ENCODE results near the gene PIAS2.

PIAS2 gene

GRCh38 chr18:46950064-46950656 is 32.9 kb upstream of the PIAS2 start:
- DNase-seq (ENCODE audit: extremely low spot score) = peak; percentile 22
- TF ChIP-seq HDGF (IDR thresholded peaks at IDR 0.05; ENCODE audit: borderline replicate concordance) (no peak), FOXA1 (IDR thresholded peaks at IDR 0.05) (no peak), SP1 (IDR thresholded peaks at IDR 0.05) (no peak), LEF1 (IDR thresholded peaks at IDR 0.05; ENCODE audit: borderline replicate concordance) (no peak), ELF4 (IDR thresholded peaks at IDR 0.05) (no peak), NFRKB (IDR thresholded peaks at IDR 0.05) (no peak), BHLHE40 (IDR thresholded peaks at IDR 0.05; ENCODE audit: borderline replicate concordance) (no peak), ARNT (IDR thresholded peaks at IDR 0.05) (no peak), CTBP1 (IDR thresholded peaks at IDR 0.05; ENCODE audit: borderline replicate concordance) (no peak)
- ChIA-PET POLR2A (interaction anchor here (1.2 kb wide), 1 partner anchor 33 kb away, joined by 3 read pairs; the partner anchor contains the start of genes KATNAL2 and PIAS2), CTCF (interaction anchor here (0.7 kb wide), 2 partner anchors 124 to 251 kb away, joined by 3 read pairs; no protein-coding TSS in a partner anchor)

GRCh38 chr18:46946656-46947282 is 29.5 kb upstream of the PIAS2 start:
- ChIA-PET POLR2A (no interaction called here), CTCF (interaction anchor here (0.6 kb wide), 1 partner anchor 233 kb away, joined by 3 read pairs; no protein-coding TSS in a partner anchor)
- peak; percentile 83 for DNase-seq (ENCODE audit: extremely low spot score)
- TF ChIP-seq FOXK2 (IDR thresholded peaks at IDR 0.05) (no peak), L3MBTL2 (conservative IDR thresholded peaks at IDR 0.05) (0 out of 2 replicates have a peak, but pooled peaks have one; percentile 9), SUZ12 (IDR thresholded peaks at IDR 0.05) (no peak), PKNOX1 (IDR thresholded peaks at IDR 0.05) (peak; percentile 98)

- ChIA-PET CTCF (no interaction called here), POLR2A (no interaction called here)
- TF ChIP-seq BHLHE40 (IDR thresholded peaks at IDR 0.05; ENCODE audit: borderline replicate concordance) (no peak), CTBP1 (IDR thresholded peaks at IDR 0.05; ENCODE audit: borderline replicate concordance) (no peak), ARNT (IDR thresholded peaks at IDR 0.05) (no peak), LEF1 (IDR thresholded peaks at IDR 0.05; ENCODE audit: borderline replicate concordance) (no peak), SP1 (IDR thresholded peaks at IDR 0.05) (no peak), HDGF (IDR thresholded peaks at IDR 0.05; ENCODE audit: borderline replicate concordance) (no peak), ZNF384 (IDR thresholded peaks at IDR 0.05) (no peak), FOXM1 (IDR thresholded peaks at IDR 0.05; ENCODE audit: borderline replicate concordance) (no peak), FOXA1 (IDR thresholded peaks at IDR 0.05) (no peak)
- DNase-seq (ENCODE audit: extremely low spot score) = no peak
Measured at GRCh38 chr18:46942646-46943045, 25.3 kb upstream of the PIAS2 start.

- ChIA-PET CTCF (no interaction called here), POLR2A (interaction anchor here (2.0 kb wide), 1 partner anchor 23 kb away, joined by 8 read pairs; the partner anchor contains the start of genes KATNAL2 and PIAS2)
- no peak for DNase-seq (ENCODE audit: extremely low spot score)
- TF ChIP-seq TARDBP (IDR thresholded peaks at IDR 0.05) (no peak), SP1 (IDR thresholded peaks at IDR 0.05) (no peak), SUZ12 (IDR thresholded peaks at IDR 0.05) (no peak)
Measured at GRCh38 chr18:46939998-46940571, 22.8 kb upstream of the PIAS2 start.

- DNase-seq (ENCODE audit: extremely low spot score) = no peak
- CTCF ChIA-PET = no interaction called here
- no peak for TF ChIP-seq HDGF (IDR thresholded peaks at IDR 0.05; ENCODE audit: borderline replicate concordance)
- no peak for TF ChIP-seq BHLHE40 (IDR thresholded peaks at IDR 0.05; ENCODE audit: borderline replicate concordance)
- no peak for TF ChIP-seq NFRKB (IDR thresholded peaks at IDR 0.05)
- TF ChIP-seq SUZ12 (IDR thresholded peaks at IDR 0.05) = no peak
- no peak for TF ChIP-seq ZNF384 (IDR thresholded peaks at IDR 0.05)
- no peak for TF ChIP-seq FOXK2 (IDR thresholded peaks at IDR 0.05)
- TF ChIP-seq CTBP1 (IDR thresholded peaks at IDR 0.05; ENCODE audit: borderline replicate concordance) = no peak
- TF ChIP-seq LEF1 (IDR thresholded peaks at IDR 0.05; ENCODE audit: borderline replicate concordance) = no peak
- TF ChIP-seq TARDBP (IDR thresholded peaks at IDR 0.05) = no peak
- no peak for TF ChIP-seq PKNOX1 (IDR thresholded peaks at IDR 0.05)
- no peak for TF ChIP-seq ARNT (IDR thresholded peaks at IDR 0.05)
- POLR2A ChIA-PET = interaction anchor here (2.0 kb wide), 1 partner anchor 22 kb away, joined by 8 read pairs; the partner anchor contains the start of genes KATNAL2 and PIAS2
Measured at GRCh38 chr18:46939337-46939963, 22.1 kb upstream of the PIAS2 start.

- TF ChIP-seq CTBP1 (IDR thresholded peaks at IDR 0.05; ENCODE audit: borderline replicate concordance) (no peak), FOXA1 (IDR thresholded peaks at IDR 0.05) (no peak), FOXM1 (IDR thresholded peaks at IDR 0.05; ENCODE audit: borderline replicate concordance) (no peak)
- ChIA-PET POLR2A (no interaction called here), CTCF (no interaction called here)
- DNase-seq (ENCODE audit: extremely low spot score) = no peak
Measured at GRCh38 chr18:46920653-46921052, 3.3 kb upstream of the PIAS2 start.

- CTCF ChIA-PET = no interaction called here
- POLR2A ChIA-PET = no interaction called here
- no peak for TF ChIP-seq L3MBTL2 (conservative IDR thresholded peaks at IDR 0.05)
- TF ChIP-seq SP1 (IDR thresholded peaks at IDR 0.05) = no peak
- TF ChIP-seq ELF4 (IDR thresholded peaks at IDR 0.05) = no peak
- TF ChIP-seq FOXA1 (IDR thresholded peaks at IDR 0.05) = no peak
- no peak for TF ChIP-seq TARDBP (IDR thresholded peaks at IDR 0.05)
- no peak for TF ChIP-seq LEF1 (IDR thresholded peaks at IDR 0.05; ENCODE audit: borderline replicate concordance)
- TF ChIP-seq SUZ12 (IDR thresholded peaks at IDR 0.05) = no peak
- TF ChIP-seq CTBP1 (IDR thresholded peaks at IDR 0.05; ENCODE audit: borderline replicate concordance) = no peak
- no peak for DNase-seq (ENCODE audit: extremely low spot score)
Measured at GRCh38 chr18:46920067-46920466, 2.8 kb upstream of the PIAS2 start.
